ENCODE measurements around the gene HIVEP2.

DNA sequence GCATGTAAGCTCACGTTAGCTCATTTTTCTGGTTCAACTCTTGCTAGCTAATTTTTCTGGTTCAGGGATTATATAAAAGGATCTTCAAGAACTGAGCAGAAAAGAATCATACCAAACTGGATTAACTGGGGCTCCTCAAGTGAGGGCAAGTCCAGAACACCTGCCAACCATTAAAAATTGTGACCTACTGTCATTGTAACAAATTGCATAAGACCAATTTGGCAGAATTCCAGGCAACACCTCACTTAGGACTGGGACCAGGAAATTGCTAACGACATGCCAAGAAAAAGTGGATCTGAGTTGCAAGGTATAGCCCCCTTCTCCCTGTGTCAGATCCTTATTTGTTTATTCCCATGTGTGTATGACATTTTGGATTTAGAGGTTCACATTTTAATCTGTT is 216.6 kb downstream of the HIVEP2 start:
- TF ChIP-seq, protein P1, sequence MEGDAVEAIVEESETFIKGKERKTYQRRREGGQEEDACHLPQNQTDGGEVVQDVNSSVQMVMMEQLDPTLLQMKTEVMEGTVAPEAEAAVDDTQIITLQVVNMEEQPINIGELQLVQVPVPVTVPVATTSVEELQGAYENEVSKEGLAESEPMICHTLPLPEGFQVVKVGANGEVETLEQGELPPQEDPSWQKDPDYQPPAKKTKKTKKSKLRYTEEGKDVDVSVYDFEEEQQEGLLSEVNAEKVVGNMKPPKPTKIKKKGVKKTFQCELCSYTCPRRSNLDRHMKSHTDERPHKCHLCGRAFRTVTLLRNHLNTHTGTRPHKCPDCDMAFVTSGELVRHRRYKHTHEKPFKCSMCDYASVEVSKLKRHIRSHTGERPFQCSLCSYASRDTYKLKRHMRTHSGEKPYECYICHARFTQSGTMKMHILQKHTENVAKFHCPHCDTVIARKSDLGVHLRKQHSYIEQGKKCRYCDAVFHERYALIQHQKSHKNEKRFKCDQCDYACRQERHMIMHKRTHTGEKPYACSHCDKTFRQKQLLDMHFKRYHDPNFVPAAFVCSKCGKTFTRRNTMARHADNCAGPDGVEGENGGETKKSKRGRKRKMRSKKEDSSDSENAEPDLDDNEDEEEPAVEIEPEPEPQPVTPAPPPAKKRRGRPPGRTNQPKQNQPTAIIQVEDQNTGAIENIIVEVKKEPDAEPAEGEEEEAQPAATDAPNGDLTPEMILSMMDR (conservative IDR thresholded peaks at IDR 0.05; ENCODE audit: low read depth, low read length): no peak
- TF ChIP-seq EZH2phosphoT487 (IDR thresholded peaks at IDR 0.05; ENCODE audit: borderline replicate concordance, low read length) (no peak), EZH2 (IDR thresholded peaks at IDR 0.05; ENCODE audit: low read length, unreplicated experiment) (no peak)

All from PC-3 (cell line).